Naive thymus-derived CD8-positive, alpha-beta T cell (primary cell): ENCODE results near the gene MARCHF9. TPM values are rescaled to one million over a fixed set of nuclear protein-coding genes. Genes with fewer than 3 reads are reported as not detected.

Experiments used
- ATAC-seq, 2 donors: fragments of 150-1000 bp; cut with Tn5 transposase in 1 of 2; sonication (Bioruptor Pico), chemical (Tn5 transposase) in 1 of 2; 1 replicate in 1 of 2; 2 replicates in 1 of 2; pipeline ENCODE4 v1.10.0; 2021; ENCODE audit warnings: mild to moderate bottlenecking in 2 of 2, moderate library complexity in 2 of 2
- POLR2A ChIA-PET: fragments of 350-600 bp; sonication (Branson Sonifier 250); formaldehyde crosslinking; loops from one replicate; lab custom pipeline; 2021; ENCODE audit warnings: antibody characterized with exemption; lab: Charles Lee
- DNase-seq, 10 donors: peaks; one replicate each; pipeline versions ENCODE4 v3.0.0 to v3.0.0-alpha.2; 2020 to 2022
- H3K27ac Mint-ChIP-seq, 10 donors: one replicate each; pipeline ENCODE4 v1.8.0; 2020 to 2022; ENCODE audit warnings: mild to moderate bottlenecking in 10 of 10, mixed read lengths in 10 of 10, moderate library complexity in 4 of 10, inconsistent platforms in 1 of 10
- H3K27me3 Mint-ChIP-seq, 5 donors: one replicate each; pipeline ENCODE4 v1.8.0; 2021 to 2022; ENCODE audit warnings: mixed read lengths in 5 of 5
- H3K36me3 Mint-ChIP-seq, 3 donors: one replicate each; pipeline ENCODE4 v1.8.0; 2020 to 2022; ENCODE audit warnings: mixed read lengths in 3 of 3, mild to moderate bottlenecking in 2 of 3, inconsistent platforms in 1 of 3
- H3K4me1 Mint-ChIP-seq, 4 donors: one replicate each; pipeline ENCODE4 v1.8.0; 2021 to 2022; ENCODE audit warnings: mixed read lengths in 4 of 4
- H3K4me3 Mint-ChIP-seq, 10 donors: one replicate each; pipeline ENCODE4 v1.8.0; 2020 to 2022; ENCODE audit warnings: mild to moderate bottlenecking in 10 of 10, mixed read lengths in 10 of 10, moderate library complexity in 6 of 10, inconsistent platforms in 1 of 10
- H3K9me3 Mint-ChIP-seq, 9 donors: one replicate each; pipeline ENCODE4 v1.8.0; 2020 to 2022; ENCODE audit warnings: mixed read lengths in 9 of 9, mild to moderate bottlenecking in 3 of 9, inconsistent platforms in 1 of 9, moderate library complexity in 1 of 9
- polyA plus RNA-seq, 3 donors: library from polyadenylated mRNA; unstranded; fragments of 300-500 nt; fragmentation: Illumina TruSeq; gene quantifications; one replicate each; pipeline ENCODE4 v1.2.3, GENCODE V29; 2021
- total RNA-seq, 8 experiments: library from RNA in 2 of 8; stranded (reverse) in 2 of 8; gene quantifications; one replicate each; pipeline ENCODE4 v1.2.3 and lab custom pipeline; 2021 to 2026

The MARCHF9 gene
- total and polyA plus RNA-seq, 5 experiments from 2014 or later: 2.2 to 64.8 (median 6.6) TPM

DNA sequence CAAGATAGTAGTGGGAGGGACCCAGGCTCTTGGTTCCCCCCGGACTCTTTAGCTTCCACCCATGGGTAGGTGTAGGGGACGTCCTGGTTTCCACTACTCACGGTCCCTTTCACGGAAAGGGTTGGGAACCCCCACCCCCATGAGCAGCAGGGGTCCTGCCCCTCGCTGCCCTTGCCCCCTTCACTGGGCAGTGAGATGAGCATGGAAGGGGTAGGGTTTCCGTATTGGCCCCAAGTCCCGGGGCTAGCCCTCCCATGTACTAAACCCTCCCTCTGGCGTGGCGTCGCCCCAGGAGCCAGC, 29.1 kb upstream of the MARCHF9 start:
- H3K4me3 Mint-ChIP-seq: no peak overlapping the region
- peaks cover 0 to 57% (median 7%) of the 10 kb centered on the region in 3 donors for H3K36me3 Mint-ChIP-seq
- POLR2A ChIA-PET: interaction anchor here (1.0 to 1.3 kb wide), 2 partner anchors 19 to 32 kb away, joined by 3 to 4 read pairs; partner anchors contain the start of genes OS9 and TSPAN31
- ATAC-seq (no peak), DNase-seq (no peak)
- no peaks in the 10 kb centered on the region for H3K27me3 Mint-ChIP-seq
- peak overlapping the region in 2 of 10 donors; percentile 66 to 74 for H3K27ac Mint-ChIP-seq
- H3K9me3 Mint-ChIP-seq: no peaks in the 10 kb centered on the region
- peaks cover 16 to 44% (median 33%) of the 10 kb centered on the region in 4 donors for H3K4me1 Mint-ChIP-seq

DNA sequence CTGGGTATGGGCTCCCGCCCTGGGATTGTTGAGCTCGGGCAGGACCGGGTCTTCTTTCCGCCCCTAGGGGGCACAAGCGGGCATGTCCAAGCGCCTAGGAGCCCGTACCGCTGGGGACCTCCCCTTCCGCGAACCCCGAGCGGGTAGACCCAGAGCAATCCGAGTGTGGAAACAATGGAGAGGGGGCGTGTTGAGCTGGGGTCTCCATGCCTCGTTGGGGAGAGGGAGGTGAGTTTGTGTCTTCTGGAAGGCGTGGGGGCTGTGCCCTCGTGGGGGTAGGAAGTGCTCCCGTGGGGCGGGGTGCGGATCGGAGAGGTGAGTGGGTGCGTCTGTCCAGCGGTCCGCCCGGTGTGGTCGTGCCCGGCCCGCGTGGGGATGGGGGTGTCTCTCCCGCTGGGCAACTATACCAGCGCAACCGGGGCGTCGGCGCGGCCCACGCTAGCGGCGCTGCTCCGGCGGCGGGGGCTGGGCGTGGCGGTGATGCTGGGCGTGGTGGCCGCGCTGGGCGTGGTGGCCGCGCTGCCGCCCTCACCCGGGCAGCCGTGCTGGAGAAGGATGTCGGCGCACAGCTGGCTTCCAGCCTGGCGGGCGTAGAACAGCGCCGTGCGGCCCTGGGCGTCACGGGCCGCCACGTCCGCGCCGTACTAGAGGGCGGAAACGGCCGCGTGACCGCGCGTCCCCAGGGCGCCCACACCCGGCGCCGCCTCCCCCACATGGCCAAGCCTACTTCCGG, 28.6 kb upstream of the MARCHF9 start:
- H3K4me1 Mint-ChIP-seq: peaks cover 16 to 41% (median 33%) of the 10 kb centered on the region in 4 donors
- POLR2A ChIA-PET: interaction anchor here (0.5 to 1.3 kb wide), 3 partner anchors 19 to 206 kb away, joined by 3 to 4 read pairs (median 3); partner anchors contain the start of genes OS9 and TSPAN31
- DNase-seq (peak in 3 of 10 donors; percentile 20 to 23 (median 21)), ATAC-seq (peak in 1 of 2 donors; percentile 24)
- no peaks in the 10 kb centered on the region for H3K9me3 Mint-ChIP-seq
- H3K4me3 Mint-ChIP-seq: peak overlapping the region in 3 of 10 donors; percentile 33 to 48 (median 45)
- H3K36me3 Mint-ChIP-seq: peaks cover 0 to 59% (median 10%) of the 10 kb centered on the region in 3 donors
- H3K27me3 Mint-ChIP-seq: no peaks in the 10 kb centered on the region
- H3K27ac Mint-ChIP-seq: peak overlapping the region in 4 of 10 donors; percentile 43 to 74 (median 56)

DNA sequence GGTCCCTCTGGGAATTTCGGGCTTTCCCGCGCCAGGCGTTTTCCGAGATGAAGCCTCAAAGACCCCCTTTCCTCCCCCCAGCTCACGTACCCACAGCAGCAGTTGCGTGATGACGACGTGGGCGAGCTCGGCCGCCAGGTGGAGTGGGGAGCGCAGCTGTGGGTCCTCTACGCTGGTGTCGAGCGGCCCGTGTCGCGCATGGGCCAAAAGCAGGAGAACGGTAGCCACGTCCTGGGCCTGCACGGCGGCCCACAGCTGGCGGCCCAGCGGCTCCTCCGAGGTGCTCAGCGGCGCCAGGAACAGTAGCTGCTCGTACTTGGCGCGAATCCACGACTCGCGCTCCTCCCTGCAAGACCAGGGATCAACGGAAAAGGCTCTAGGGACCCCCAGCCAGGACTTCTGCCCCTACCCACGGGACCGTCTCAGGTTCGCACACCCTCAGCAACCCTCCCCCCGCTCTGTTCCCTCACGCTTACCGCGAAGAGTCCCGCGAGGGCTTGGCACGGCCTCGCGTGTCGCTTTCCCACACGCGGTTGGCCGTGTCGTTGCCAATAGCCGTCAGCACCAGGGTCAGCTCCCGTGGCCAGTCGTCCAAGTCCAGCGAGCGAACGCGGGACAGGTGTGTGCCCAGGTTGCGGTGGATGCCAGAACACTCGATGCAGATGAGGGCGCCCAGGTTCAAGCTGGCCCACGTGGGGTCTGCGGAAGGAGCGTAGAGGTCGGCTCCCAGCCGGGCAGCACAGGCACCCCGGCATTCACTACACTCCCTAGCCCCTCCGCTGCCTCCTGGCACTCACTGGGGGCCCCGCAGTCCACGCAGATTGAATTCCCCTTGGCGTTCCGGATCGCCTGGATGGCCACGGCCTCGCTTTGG, 27.8 kb upstream of the MARCHF9 start:
- POLR2A ChIA-PET: interaction anchor here (0.5 to 1.3 kb wide), 3 partner anchors 13 to 206 kb away, joined by 3 to 4 read pairs (median 3); partner anchors contain the start of gene OS9

DNA sequence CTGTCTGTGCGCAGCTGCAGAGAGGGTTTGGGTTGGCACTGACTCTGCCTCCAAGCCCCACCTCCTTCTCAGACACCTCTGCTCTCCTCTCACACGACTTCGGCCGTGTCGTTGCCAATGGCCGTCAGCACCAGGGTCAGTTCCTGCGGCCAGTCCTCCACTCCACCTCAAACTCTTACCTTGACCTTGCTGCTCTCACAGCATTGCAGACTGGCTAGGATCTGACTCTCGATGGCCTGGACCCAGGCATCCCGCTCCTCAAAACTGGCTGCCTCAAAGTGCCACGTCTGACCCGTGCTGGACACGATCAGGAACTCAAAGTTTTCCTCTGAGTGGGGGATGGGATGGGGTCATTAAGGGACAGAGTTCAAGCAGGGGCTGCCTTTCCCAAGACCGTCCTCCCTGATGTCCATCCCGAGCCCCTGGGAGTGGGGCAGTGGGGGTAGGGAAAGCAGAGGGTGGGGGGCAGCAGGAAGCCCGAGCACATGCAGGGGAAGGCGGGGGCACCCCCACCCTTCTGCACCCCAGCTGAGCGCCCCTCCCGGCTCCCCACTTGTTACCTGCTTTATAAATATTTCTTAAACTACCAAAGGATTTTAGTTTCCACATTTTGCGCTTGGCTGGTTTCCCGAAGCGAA, 27.0 kb upstream of the MARCHF9 start:
- DNase-seq (peak in 1 of 10 donors; percentile 10), ATAC-seq (no peak)
- Mint-ChIP-seq H3K4me3 (no peak overlapping the region), H3K27me3 (no peaks in the 10 kb centered on the region), H3K9me3 (no peaks in the 10 kb centered on the region), H3K4me1 (peaks cover 8 to 40% (median 27%) of the 10 kb centered on the region in 4 donors), H3K36me3 (peaks cover 0 to 69% (median 10%) of the 10 kb centered on the region in 3 donors), H3K27ac (peak overlapping the region in 6 of 10 donors; percentile 16 to 87 (median 66))
- POLR2A ChIA-PET: interaction anchor here (0.8 kb wide), 1 partner anchor 13 kb away, joined by 3 read pairs; no protein-coding TSS in a partner anchor

More for the DNA sequence above, 27.8 kb upstream of the MARCHF9 start:
- Mint-ChIP-seq H3K27me3 (no peaks in the 10 kb centered on the region), H3K4me1 (peaks cover 11 to 35% (median 28%) of the 10 kb centered on the region in 4 donors), H3K9me3 (no peaks in the 10 kb centered on the region), H3K4me3 (no peak overlapping the region), H3K27ac (peak overlapping the region in 3 of 10 donors; percentile 16 to 74 (median 22)), H3K36me3 (peaks cover 0 to 62% (median 10%) of the 10 kb centered on the region in 3 donors)
- DNase-seq (no peak), ATAC-seq (no peak)

DNA sequence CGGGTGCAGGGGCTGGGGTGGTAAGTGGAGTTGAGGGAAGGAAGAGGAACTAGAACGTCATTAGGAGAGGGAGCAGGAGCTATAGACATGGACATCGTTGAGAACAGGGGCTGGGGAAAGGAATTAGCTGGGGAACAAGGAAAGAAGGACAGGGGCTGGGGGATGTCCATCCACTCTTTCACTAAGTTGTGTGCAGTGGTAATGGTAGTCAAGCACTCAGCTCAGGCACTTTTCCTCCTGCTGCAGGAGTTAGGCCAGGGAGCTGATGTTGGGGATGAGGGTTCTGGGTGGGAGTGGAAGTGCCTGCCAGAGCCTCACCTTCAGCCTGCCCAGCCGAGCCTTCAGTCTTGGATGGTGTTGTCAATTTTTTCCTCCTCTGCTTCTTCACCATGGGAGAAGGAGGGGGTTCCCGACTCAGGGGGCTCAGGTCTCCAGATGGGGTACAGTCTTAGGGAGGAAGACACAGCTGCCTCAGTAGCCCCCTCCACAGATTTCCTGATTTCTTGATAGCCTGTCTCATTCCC, 25.5 kb upstream of the MARCHF9 start:
- DNase-seq (no peak), ATAC-seq (no peak)
- H3K9me3 Mint-ChIP-seq: no peaks in the 10 kb centered on the region
- H3K36me3 Mint-ChIP-seq: peaks cover 0 to 84% (median 10%) of the 10 kb centered on the region in 3 donors
- H3K4me3 Mint-ChIP-seq: no peak overlapping the region
- H3K27me3 Mint-ChIP-seq: no peaks in the 10 kb centered on the region
- peak overlapping the region in 5 of 10 donors; percentile 16 to 80 (median 56) for H3K27ac Mint-ChIP-seq
- peaks cover 8 to 27% (median 17%) of the 10 kb centered on the region in 4 donors for H3K4me1 Mint-ChIP-seq
- POLR2A ChIA-PET: interaction anchor here (0.5 kb wide), 1 partner anchor 30 kb away, joined by 5 read pairs; no protein-coding TSS in a partner anchor

DNA sequence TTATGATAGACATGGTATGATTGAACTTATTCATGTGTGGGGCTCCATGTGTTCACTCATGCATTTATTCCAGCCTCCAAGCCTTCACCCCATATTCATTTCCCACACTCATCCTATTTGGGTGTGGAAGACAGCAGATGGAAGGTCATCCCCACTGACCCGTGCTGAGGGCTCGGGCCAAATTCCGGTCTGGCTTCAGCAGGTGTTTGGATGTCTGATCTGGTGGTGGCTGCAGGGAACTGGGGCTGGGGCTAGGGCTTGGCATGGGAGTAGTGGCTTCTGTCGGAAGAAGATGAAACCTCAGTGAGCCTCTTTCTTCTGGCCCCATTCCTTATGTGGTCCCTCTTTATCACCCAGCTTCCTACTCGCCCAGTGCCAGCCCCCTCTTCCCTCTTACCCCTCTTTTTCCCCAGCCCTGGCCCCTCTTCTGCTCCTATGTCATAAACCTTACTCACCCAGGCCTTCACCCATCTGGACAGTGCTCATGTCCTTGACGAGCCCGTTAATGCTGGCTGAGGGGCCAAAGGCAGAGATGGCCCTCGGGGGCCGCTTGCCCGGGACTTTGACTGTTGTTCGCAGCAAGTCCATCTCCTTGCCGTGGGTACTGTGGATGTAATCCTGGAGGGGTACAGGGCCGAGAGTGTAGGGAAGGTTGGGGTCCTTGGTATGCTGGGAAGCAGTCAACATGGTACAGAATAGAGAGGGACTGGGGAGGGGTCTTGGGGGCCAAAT, 24.4 kb upstream of the MARCHF9 start:
- POLR2A ChIA-PET: no interaction called here
- no peaks in the 10 kb centered on the region for H3K9me3 Mint-ChIP-seq
- H3K27ac Mint-ChIP-seq: peak overlapping the region in 4 of 10 donors; percentile 27 to 40 (median 31)
- peaks cover 0 to 92% (median 13%) of the 10 kb centered on the region in 3 donors for H3K36me3 Mint-ChIP-seq
- H3K4me1 Mint-ChIP-seq: peaks cover 4 to 29% (median 17%) of the 10 kb centered on the region in 4 donors
- no peak for ATAC-seq
- DNase-seq: no peak
- no peaks in the 10 kb centered on the region for H3K27me3 Mint-ChIP-seq
- no peak overlapping the region for H3K4me3 Mint-ChIP-seq

DNA sequence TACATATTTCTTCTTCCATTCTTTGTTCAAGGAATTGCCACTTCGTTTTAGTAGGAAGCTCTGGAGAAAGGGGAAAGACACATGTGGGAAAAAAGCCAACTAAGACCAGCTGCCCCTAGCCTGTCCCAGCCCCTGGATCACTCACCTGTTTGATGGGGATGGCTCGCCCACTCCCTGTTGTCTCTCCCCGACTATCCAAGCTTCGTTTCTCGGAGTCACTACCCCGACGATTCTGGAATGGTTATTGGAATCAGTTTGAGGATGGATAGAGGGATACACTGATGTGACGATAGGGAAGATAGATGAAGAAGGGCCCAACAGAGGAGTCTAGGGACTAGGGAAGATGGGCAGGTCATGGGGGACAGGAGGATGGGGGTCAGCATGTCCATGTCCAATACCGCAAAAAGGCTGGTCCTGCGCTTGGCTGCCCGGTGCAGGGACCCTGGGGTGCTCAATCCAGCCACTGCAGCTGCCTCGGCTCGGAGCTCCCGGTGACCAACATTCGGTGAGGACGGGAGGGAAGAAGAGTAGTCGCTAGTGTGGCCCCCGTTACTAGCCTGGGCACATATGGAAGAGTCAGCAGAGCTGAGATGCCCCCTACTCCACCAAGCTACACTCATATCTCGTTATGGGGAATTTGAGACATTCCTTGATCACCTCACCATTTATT, 23.4 kb upstream of the MARCHF9 start:
- H3K27me3 Mint-ChIP-seq: no peaks in the 10 kb centered on the region
- POLR2A ChIA-PET: interaction anchor here (1.2 kb wide), 1 partner anchor 9 kb away, joined by 4 read pairs; no protein-coding TSS in a partner anchor
- peaks cover 7 to 26% (median 18%) of the 10 kb centered on the region in 4 donors for H3K4me1 Mint-ChIP-seq
- H3K9me3 Mint-ChIP-seq: no peaks in the 10 kb centered on the region
- peak overlapping the region in 5 of 10 donors; percentile 11 to 65 (median 28) for H3K27ac Mint-ChIP-seq
- ATAC-seq (no peak), DNase-seq (no peak)
- peaks cover 0 to 92% (median 11%) of the 10 kb centered on the region in 3 donors for H3K36me3 Mint-ChIP-seq
- no peak overlapping the region for H3K4me3 Mint-ChIP-seq

DNA sequence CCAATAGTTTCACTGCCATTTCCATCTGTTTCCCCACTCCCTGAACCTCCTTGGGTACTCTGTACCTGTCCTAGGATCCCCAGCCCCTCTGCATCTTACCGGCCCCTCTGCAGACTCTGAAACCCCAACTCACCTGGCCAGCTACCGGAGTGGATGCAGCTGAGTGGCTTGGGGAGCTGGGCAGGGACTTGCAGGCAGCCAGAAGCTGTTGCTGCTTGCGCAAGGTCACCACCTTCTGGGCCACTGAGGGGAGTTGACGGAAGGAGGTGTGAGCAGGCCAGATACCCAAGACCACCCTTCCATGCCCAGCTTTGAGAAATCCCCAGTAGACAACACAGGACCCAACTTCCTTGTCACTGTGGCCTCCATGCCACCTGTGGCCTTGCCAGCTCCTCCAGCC, 22.6 kb upstream of the MARCHF9 start:
- H3K4me3 Mint-ChIP-seq: no peak overlapping the region
- peak overlapping the region in 6 of 10 donors; percentile 29 to 78 (median 62) for H3K27ac Mint-ChIP-seq
- H3K9me3 Mint-ChIP-seq: no peaks in the 10 kb centered on the region
- peaks cover 0 to 93% (median 11%) of the 10 kb centered on the region in 3 donors for H3K36me3 Mint-ChIP-seq
- DNase-seq (no peak), ATAC-seq (no peak)
- H3K27me3 Mint-ChIP-seq: no peaks in the 10 kb centered on the region
- POLR2A ChIA-PET: interaction anchor here (1.2 kb wide), 1 partner anchor 9 kb away, joined by 4 read pairs; no protein-coding TSS in a partner anchor
- H3K4me1 Mint-ChIP-seq: peaks cover 11 to 32% (median 22%) of the 10 kb centered on the region in 4 donors

DNA sequence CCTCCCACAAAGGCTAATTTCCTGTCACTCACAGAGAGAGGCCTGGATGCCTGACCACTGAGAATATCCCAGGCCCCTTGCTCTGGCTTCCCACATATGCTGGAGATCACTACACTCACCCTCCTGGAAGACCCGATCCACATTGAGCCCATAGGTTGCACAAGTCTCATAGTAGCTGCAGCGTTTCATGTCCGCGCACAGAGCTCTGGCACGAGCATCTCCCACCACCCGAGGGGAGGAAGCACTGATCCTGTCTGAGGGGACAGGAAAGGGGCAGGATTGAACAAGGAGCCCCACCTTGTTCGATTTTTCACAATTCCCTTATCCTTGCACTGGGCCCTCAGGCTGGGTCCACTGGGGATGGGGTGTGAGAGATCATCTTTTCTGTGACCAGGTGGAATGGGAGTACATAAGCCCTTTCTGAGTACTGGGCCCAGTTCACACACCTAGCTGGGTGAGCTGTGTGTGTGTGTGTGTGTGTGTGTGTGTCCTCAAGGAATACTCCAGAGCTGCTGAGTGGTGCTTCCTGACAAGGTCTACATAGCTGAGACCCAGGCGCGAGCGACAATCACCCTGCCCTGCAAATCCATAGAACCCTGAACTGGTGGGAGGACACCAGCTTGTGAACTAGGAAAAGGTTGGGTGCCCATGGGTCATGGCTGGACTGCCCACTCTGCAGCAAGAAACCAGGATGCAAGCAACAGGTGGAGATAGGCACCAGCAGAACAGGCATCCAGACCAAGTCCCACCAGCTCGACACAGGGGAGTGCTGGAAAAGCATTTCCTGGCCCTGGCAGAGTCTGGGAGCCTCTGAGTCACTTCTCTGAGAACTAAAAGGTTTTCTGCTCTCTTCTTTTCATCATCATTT, 21.9 kb upstream of the MARCHF9 start:
- H3K4me3 Mint-ChIP-seq: no peak overlapping the region
- H3K27ac Mint-ChIP-seq: peak overlapping the region in 7 of 10 donors; percentile 46 to 75 (median 66)
- H3K27me3 Mint-ChIP-seq: no peaks in the 10 kb centered on the region
- DNase-seq (no peak), ATAC-seq (no peak)
- peaks cover 0 to 88% (median 8%) of the 10 kb centered on the region in 3 donors for H3K36me3 Mint-ChIP-seq
- no peaks in the 10 kb centered on the region for H3K9me3 Mint-ChIP-seq
- H3K4me1 Mint-ChIP-seq: peaks cover 11 to 32% (median 22%) of the 10 kb centered on the region in 4 donors
- POLR2A ChIA-PET: interaction anchor here (1.0 to 1.2 kb wide), 3 partner anchors 8 to 19 kb away, joined by 3 to 4 read pairs (median 4); partner anchors contain the start of gene CDK4

DNA sequence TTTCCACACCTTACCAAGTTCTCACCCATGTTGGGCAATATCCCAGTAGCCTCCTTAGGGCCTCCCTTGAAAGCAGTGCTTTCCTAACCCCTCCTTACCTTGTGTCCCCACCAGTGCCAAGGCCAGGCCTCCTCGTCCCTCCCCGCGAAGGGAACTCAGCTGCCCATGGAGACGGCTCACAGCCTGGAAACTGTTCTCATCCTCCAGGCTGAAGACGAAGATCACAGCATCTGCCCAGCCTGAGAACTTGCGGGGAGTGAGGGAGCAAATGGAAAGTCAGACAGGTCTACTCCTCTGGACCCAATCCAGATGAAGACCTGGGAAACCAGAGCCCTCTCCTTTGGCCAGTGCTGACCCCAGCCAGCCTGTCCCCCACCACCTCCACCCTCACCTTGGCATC, 21.0 kb upstream of the MARCHF9 start:
- Mint-ChIP-seq H3K4me1 (peaks cover 12 to 33% (median 19%) of the 10 kb centered on the region in 4 donors), H3K27ac (peak overlapping the region in 3 of 10 donors; percentile 27 to 80 (median 79)), H3K4me3 (no peak overlapping the region), H3K27me3 (no peaks in the 10 kb centered on the region), H3K9me3 (no peaks in the 10 kb centered on the region), H3K36me3 (peaks cover 0 to 80% (median 7%) of the 10 kb centered on the region in 3 donors)
- ATAC-seq (no peak), DNase-seq (no peak)
- POLR2A ChIA-PET: interaction anchor here (1.1 kb wide), 1 partner anchor 18 kb away, joined by 4 read pairs; the partner anchor contains the start of gene CDK4
